Fibroblast of peridontal ligament (primary cell): ENCODE data around the gene HGFAC.
"Not testable (repeated sequence)": the region's sequence is repeated elsewhere in the genome, so short reads cannot be mapped to it uniquely, and the experiment has no call there.

Experiments
- DNase-seq: peaks from one replicate; pipeline ENCODE4 v3.0.0-alpha.2; 2010; ENCODE audit errors: extremely low read depth

HGFAC gene

DNA sequence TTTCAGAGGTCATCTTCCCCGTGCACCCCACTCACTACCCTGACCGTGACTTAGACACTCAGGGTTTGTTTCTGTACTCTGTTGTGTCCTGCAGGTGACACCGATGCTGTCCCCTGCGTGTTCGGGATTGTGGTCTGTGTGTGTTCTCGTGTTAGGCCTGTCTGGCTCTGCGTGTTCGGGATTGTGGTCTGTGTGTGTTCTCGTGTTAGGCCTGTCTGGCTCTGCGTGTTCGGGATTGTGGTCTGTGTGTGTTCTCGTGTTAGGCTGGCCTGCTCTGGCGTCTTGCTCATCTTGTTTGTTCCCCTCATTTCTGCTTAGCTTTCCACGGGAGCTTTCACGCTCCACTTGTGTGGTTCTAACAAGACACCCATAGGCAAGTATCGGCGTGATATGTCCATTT is 30.6 kb upstream of the HGFAC start:
- DNase-seq: not testable (repeated sequence)

DNA sequence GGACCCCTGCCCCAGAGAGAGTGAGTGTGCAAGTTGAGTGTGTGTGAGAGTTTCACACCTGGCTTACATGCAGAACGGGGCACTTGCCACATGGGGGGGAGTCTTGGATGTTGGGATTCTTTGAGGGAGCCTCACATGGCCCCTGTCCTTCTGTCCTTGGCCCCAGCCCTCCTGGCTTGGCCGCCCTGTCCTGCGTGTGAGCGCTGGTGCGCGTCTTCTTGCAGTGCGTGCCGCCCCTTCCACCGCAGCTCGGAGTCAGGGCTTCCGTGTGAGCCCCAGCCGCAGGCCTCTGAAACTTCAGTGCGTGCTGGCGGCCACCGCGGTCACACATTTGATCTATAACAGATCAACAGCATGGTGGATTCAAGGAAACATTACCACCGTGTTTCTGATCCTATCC is 30.1 kb upstream of the HGFAC start:
- DNase-seq: no peak

DNA sequence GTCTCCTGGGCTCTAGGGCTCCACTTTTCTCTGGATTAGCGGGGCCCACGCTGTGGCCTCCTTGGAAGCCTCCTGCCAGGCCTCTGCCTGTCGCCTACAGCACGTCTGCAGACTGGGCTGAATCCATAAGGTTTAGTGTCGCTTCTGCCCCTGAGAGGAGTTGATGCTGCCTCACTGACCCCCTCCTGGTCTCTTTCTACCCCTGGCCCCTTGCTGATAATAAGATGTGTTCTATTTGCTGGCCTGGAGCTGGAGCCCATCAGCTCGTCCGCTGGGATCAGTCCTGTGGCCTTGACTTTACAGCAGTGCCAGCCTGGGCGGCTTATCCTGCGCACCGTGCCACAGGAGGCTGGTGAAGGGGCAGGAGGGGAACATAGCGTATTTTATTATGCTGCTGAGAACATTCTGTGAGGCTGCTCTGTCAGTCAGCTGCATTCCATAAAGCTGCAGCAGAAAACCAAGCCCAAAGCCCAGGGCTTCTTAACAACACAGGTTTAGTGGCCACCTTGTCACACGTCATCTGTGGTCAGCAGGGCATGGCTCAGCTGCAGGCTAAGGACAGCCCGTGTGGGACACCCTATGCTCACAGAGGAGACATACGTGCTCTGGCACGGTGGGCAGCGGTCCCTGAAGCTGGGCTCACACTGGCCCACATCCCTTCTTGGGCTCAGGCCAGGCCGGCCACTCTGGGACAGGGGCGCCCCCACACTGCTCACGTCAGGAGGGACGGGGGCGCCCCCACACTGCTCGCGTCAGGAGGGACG is 29.3 kb upstream of the HGFAC start:
- DNase-seq: no peak

DNA sequence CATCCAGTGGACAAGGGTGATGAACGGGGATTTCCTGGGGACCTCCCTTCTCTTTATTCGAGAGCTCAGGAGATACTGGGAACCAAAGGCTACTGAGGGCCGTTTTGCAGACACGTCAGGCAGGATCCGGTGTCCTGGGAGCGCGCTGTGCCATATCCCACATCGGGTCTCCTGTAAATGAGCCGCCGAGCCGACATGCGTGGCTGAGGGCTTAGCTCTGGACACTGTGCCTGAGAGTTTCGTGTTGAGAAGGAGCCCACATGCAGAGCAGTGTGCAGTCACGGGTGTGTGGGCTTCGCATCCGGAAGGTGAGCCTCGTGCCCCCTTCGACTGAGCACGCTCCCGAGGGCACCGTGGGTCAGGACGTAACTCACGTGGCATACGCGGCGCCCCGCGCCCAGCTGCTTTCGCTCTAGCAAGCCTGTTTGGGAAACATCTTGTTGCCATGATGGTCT is 28.5 kb upstream of the HGFAC start:
- no peak for DNase-seq

DNA sequence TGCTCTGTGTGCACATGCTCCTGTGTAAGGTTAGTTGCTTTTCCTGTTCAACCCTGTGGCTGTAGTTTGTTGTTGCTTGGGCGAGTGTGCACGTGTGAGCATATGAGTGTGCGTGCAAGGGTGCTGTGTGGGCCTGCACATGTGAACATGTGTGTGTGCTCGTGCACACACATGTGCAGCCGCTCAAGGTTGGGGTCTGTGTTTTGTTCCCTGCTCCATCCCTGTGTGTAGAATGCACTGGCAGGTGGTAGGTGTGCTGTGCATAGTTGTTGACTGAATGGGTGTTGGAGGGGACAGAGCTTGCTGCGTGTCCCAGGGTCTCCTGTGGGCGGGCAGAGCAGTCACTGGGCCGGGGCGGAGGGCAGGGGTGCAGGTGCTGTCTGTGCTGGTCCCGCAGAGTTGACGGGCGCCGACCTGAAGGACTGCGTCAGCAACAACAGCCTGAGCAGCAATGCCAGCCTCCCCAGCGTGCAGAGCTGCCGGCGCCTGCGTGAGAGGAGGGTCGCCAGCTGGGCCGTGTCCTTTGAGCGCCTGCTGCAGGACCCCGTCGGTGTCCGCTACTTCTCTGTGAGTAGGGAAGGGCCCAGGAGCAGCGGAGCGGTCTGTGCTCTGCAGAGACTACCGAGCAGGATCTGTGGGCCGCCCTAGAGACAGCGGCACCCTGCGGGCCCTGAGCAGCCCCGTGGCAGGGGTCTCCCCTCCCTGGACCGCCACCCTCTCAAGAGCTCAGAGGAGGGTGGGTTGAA is 27.9 kb upstream of the HGFAC start:
- no peak for DNase-seq

DNA sequence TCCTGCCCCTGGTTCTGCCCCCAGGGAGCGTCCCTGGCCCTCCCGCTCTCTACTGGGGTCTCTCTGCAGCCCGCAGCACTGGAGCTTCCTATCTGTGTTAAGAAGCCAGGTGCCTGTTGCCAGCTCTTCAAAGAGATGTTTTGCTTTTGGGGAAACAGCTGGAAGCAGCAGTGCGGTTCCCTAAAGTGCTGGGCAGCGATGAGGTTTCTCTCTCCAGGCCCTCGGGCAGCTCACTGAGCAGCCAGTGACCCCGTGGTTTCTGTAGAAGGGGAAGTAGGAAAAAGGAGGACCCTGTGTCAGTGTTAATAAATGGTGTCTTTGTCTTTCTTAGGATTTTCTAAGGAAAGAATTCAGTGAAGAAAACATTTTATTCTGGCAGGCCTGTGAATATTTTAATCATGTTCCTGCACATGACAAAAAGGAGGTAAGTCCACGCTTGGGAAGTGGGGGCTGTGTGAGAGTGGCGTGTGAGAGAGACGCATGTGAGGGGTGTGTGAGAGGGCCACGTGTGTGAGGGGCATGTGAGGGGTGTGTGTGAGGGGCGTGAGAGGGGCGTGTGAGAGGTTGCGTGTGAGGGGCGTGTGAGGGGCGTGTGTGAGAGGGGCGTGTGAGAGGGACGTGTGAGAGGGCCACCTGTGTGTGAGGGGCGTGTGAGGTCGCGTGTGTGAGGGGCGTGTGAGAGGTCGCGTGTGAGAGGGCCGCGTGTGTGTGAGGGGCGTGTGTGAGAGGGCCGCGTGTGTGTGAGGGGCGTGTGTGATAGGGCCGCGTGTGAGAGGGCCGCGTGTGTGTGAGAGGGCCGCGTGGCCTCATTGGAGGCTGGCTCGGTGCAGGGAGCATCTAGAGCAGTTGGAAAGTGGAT is 27.1 kb upstream of the HGFAC start:
- DNase-seq: no peak

DNA sequence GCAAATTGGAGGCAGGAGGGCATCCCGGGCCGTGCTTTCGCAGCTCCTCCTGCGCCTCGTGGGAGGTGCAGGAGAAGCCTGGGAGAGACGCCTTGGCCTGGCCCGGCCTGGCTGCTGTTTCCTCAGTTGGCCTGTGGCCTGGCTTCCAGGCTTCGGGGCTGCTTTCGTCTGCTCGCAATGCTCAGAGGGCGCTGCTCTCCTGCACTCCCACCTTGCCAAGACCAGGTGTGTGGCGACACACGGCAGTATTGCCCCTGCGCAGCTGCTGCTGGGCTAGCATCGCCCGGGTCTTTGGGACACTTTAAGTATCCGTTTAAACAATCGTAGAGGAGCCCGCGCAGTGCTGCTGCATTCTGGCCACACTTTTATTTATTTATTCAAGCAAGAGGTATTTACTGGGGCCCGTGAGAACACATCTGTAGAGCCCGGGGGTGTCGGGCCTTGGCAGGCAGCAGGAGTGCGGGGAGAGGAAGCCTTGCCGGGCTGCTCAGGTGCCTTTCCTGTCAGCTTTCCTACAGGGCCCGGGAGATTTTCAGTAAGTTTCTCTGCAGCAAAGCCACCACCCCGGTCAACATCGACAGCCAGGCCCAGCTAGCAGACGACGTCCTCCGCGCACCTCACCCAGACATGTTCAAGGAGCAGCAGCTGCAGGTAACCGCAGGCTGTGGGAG is 26.2 kb upstream of the HGFAC start:
- no peak for DNase-seq

DNA sequence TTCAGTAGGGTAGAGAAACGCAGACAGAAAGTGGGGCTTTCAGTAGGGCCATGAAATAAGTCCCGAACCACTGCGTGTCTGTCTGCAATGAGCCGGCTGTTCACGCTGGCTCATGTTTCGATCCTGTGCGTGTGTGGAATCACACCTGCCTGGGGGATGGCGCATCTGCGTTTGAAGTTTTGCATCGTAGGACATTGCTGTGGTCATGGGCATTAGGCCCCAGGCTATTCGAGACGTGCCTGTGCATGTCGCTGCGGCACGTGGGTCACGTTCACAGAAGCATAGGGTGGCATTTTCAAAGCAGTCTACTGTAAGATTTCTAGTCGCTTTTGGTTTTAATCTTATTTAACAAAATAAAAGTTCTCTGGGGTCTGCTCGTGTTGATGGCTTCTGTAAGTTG is 25.5 kb upstream of the HGFAC start:
- no peak for DNase-seq

DNA sequence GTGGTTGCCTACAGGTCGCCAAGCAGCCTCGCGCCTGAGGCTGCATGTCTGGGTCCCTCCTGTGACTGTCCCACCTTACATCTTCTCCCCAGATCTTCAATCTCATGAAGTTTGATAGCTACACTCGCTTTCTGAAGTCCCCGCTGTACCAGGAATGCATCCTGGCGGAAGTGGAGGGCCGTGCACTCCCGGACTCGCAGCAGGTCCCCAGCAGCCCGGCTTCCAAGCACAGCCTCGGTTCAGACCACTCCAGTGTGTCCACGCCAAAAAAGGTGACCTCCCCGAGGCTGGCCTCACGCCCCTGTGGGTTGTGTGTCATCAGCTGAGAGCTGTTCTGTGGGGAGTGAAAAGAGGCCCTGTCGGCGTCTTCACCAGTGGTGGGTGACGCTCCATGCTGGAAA is 24.9 kb upstream of the HGFAC start:
- DNase-seq: no peak

DNA sequence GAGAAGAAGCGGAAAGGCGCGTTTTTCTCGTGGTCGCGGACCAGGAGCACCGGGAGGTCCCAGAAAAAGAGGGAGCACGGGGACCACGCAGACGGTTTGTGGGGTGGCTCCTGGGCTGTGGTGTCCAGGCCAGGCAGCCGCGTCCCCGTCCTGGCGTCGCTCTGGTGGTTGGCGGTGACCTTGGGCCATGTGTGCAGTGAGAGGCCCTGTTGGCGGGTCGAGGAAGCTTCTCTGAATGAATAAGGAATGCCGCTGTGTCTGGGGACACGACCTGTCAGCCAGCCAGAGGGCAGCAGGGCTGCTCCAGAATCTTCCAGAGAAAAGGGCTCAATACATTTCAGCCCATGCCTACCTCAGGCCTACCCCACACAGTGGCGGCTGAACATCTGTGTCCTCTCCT is 24.3 kb upstream of the HGFAC start:
- DNase-seq: no peak

DNA sequence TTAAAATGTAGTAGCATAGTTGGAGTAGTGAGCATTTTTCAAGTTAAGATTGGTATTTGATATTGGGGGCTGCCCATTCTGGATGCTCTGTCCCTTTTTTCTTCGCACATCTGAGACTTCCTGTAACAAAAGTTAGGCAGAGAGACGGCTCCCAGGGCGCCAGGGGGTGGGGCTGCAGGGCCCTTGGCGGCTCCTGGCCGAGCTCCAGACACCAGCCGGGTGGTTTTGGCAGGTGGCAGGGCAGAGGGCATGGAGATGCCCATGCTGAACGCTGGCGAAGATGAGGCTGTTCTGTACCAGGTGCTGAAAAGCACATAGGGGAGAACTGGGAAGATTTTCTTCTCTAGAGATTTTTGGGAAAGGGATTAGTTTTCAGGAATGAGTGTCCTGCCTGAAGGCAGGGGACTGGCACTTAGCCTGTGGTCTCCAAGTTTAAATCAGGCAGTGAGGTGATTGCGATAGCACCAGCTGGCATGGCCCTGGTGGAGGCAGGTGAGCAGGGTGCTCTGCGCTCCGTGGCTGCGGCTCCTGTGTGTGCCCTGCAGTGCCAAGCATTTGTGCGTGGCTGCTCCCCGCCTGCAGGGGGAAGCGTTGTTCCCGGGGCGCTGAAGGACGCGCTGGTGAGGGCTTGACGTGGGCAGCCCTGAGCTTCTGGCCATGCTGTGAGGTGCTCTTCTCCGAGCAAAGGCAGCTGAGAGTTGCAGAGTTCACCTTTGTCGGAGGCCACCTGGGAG is 23.6 kb upstream of the HGFAC start:
- DNase-seq: no peak

DNA sequence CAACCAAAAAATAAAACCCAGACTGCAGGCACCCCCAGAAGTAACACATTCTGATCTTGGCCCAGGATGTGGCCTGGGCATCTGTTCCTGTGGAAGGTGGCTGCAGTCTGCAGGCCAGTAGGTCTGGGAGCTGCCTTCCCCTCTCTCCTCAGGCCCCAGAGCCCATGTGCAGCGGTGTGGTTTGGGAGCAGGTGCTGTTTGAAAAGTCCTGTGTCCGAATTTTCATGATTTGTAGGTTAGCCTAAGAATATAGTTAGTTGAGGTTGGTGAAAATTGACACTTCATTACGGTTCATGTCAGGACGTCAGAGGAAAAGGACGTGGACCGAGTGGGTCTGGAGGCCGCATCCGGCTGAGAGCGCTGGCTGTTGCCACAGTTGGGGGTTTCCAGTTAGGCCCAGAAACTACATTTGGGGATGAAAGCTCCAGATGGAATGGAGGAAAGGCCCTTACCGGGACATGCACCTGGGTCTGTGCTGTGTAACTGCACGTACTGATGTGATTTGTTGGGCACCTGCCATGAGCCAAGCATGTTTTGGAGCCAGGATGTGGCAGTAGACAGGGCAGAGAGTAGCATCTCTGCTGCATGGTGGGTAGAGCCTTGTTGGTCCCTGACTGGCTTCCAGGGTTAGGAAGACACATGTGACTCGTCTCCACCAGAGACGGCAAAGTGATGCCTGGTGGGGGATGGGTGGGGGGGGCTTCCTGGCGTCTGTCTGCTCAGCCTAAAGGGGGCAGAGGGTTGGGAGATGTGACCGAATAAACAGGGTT is 21.7 kb upstream of the HGFAC start:
- no peak for DNase-seq

DNA sequence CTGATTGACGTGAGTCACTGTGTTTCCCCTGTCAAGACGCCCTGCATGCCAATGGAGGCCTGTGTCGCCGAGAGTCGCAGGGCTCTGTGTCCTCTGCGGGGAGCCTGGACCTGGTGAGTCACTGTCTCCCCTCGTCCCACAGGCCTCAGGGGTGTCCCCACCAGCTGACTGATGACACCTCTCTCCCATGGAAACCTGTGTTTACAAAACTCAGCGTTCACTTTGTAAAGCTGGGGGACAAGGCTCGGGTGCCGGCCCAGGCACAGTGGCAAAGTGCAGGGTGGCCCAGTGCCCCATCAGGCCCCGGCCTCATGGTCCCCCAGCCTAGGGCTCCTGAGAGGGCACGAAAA is 21.2 kb upstream of the HGFAC start:
- no peak for DNase-seq

DNA sequence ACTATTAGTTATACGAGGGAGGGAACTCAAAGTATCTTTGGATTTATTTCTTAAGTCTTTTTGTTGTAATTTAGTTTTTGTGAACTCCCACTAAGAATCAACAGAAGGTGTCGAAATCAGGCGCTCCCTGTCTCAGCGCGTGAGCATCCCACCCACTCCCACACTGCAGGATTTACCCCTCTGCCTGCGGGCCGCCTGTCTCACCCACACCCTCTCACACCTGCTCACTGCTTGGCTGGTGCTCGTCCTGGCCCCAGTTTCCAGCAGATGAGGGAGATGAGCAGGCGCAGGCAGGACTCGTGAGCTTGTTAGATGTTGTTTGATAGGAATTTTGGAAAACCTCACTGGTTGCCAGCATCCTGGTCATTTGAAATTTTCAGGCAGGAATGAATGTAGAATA is 20.8 kb upstream of the HGFAC start:
- DNase-seq: no peak

DNA sequence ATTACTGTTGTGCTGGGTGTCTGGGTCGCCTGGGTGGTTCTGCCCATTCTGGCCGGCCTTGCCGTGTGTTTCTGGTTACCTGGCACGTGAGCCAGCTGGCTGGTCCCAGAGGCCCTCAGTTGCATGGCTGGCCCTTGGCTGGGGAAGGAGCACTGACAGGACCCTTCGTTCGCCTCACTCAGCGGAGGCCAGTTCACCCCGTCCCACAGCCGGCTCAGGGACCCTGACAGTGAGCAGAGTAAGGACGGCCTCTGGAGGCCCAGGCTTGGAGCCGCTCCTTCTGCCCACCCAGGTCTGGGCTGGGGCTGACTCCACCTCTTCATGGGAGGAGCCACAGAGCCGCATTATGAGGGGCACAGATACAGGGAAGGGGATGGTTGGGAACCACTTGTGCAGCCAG is 20.3 kb upstream of the HGFAC start:
- no peak for DNase-seq

DNA sequence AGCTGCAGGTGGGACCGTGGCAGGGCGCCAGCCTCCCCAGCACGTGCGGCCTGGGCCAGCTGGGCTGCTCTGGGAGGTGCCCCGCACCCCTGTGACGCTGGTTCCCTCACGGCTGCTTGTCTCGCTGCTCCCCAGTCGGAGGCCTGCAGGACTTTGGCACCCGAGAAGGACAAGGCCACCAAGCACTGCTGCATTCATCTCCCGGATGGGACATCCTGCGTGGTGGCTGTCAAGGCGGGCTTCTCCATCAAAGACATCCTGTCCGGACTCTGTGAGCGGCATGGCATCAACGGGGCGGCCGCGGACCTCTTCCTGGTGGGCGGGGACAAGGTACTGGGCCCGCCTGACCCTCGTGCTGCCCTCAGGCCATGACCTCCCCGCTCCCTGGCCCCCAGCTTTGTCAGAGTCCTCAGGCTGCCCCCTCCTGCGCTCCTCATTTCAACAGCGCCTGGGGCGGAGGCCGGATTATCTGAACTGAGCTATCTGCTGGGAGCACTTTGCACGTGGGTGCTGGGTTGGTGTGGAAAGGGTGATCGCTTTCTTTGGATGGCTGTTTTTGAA is 19.4 kb upstream of the HGFAC start:
- DNase-seq: no peak

DNA sequence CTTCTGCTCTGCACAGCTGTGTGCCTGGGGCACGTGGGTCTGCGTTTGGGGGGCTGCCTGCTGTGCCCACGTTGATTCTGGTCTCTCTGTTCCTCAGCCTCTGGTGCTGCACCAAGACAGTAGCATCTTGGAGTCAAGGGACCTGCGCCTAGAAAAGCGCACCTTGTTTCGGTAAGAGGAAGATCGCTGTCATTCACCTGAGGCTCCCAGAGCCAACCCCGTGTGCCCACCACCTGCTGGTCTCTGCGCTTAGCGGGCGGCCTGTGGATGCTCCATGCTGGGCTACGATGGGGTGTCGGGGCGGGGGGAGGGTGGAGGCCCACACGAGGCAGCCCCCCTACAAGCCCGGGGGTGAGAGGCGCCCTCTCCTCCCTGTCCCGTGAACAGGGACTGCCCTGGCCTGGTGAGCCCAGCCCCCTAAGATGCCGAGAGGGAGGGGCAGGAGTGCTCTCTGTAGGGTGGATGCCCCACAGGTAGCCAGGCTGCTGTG is 18.9 kb upstream of the HGFAC start:
- no peak for DNase-seq

DNA sequence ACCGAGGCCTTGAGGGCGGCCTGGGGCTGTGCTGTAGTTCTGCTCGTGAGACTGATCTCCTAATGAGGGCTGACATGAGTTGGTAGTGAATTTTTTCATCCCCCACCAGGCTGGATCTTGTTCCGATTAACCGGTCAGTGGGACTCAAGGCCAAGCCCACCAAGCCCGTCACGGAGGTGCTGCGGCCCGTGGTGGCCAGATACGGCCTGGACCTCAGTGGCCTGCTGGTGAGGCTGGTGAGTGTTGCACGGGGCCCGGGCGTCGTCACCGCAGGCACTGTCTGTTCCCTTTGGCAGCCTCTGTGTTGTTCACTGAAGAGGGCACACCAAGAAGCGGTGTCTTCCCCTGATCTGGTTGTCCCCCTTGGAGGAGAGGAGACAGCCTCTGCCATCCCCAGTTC is 18.4 kb upstream of the HGFAC start:
- no peak for DNase-seq

DNA sequence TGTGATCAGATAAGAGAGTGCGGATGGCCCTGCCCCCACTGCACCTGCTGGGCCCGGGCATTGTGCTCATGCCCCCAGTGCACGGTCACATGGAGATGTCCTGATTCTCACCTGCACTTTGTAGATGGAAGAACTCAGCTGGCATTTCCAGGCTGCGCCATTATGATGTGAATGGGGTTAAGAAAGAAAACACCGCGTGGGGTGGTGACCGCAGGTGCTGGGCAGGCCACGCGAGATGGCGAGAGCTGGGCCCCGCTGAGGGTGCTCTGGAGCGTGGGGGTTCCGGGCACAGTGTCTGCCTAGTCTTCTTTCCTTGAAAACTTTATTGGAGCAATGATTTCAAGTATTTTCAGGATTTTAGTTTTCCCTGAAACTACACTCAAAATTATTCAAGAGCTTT is 17.8 kb upstream of the HGFAC start:
- DNase-seq: no peak

DNA sequence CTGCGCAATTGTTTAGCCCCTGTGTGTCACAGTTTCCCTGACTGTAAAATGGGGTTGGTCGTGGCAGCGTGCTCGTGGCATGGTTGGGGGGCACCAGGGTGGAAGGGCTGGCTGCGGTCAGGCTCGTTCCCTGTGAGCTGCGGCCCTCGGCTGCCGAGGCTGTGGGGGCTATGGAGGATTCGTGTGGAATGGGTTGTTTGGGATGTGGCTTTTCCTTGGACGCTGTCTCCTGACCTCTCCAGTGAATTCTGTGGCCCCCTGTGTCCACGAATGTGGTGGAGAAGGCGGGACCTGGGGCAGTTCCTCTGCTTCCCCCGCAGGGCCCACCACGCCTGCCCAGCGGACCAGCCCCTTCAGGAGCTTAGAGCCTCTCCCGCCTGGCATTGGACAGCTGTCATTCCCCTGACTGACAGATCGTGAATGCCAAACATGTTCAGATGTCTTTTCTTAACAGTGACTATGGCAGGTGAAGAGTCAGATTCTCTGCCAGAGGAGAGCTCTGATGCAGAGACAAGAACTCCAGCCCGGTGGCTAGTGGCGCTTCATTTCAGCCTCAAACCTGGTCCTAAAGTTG is 17.2 kb upstream of the HGFAC start:
- DNase-seq: no peak
